GM19328 (cell line): ENCODE data around the gene SCT.
"Not testable (repeated sequence)": the region's sequence is repeated elsewhere in the genome, so short reads cannot be mapped to it uniquely, and the experiment has no call there.

Experiments used
- ATAC-seq: cut with Tn5 transposase; IDR thresholded peaks from one replicate; pipeline ENCODE4 v1.9.1; 2021; ENCODE audit warnings: mild to moderate bottlenecking, moderate library complexity; ENCODE audit not compliant: unreplicated experiment

SCT gene, protein sequence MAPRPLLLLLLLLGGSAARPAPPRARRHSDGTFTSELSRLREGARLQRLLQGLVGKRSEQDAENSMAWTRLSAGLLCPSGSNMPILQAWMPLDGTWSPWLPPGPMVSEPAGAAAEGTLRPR

DNA sequence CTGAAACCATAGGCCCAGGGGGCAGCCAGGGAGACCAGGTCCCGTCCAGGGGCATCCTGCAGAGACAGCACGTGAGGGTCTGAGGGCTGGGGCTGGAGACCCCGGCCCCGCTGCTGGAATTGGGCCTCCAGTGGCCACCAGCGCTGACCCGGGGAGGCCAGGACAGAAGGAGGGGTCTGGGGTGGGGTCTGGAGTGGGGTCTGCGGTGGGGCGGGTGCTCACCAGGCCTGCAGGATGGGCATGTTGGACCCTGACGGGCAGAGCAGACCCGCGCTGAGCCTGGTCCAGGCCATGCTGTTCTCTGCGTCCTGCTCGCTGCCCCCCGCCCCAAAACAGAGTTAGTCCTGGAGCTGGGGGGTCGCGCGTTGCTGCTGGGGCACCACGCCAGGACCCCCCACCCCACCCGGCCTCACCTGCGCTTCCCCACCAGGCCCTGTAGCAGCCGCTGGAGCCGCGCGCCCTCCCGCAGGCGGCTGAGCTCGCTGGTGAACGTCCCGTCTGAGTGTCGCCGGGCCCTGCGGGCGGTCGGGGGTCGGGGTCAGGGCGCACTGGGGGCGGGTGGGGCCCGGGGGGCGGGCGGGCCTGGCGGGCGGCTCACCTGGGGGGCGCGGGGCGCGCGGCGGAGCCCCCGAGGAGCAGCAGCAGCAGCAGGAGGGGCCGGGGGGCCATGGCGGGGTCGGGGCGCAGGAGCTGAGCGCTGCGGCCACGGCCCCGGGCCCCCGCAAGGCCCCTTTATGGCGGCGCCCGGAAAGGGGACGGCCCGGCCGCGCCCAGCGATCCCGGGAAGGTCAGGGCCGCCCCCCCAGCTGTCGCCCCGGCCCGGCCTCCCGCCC, at the start of gene SCT:
Gene SCT (minus strand): TSS at position 707 of the 833 bp plus-strand sequence. CDS start 38 bp downstream, at position 669.
- no peak for ATAC-seq

DNA sequence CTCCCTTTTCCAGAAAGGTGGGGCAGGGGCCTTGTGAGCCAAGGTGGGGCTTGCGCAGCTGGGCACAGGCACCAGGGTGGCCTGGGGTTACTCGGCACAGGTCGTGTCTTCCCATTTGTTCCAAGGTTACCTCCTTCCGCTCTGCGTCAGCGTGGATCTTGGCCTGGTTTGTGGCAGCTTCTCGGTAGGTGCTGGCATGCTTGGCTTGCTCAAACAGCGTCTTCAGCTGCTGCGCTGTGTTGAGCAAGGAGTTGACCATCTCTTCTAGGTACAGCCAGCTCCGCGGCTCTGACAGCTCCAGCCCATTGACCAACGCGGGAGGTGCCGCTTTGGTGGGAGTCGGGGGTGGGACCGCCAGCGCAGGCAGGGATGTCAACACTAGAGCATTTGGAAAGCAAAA, 47.4 kb upstream of the SCT start:
- no peak for ATAC-seq

GRCh38 chr11:673866-674265, 46.9 kb upstream of the SCT start:
- ATAC-seq = no peak

GRCh38 chr11:665704-666281, 38.8 kb upstream of the SCT start:
- ATAC-seq = no peak

- ATAC-seq = no peak
Observed at GRCh38 chr11:665062-665703, 38.2 kb upstream of the SCT start.

- ATAC-seq = no peak
Observed at GRCh38 chr11:662689-663274, 35.8 kb upstream of the SCT start.

DNA sequence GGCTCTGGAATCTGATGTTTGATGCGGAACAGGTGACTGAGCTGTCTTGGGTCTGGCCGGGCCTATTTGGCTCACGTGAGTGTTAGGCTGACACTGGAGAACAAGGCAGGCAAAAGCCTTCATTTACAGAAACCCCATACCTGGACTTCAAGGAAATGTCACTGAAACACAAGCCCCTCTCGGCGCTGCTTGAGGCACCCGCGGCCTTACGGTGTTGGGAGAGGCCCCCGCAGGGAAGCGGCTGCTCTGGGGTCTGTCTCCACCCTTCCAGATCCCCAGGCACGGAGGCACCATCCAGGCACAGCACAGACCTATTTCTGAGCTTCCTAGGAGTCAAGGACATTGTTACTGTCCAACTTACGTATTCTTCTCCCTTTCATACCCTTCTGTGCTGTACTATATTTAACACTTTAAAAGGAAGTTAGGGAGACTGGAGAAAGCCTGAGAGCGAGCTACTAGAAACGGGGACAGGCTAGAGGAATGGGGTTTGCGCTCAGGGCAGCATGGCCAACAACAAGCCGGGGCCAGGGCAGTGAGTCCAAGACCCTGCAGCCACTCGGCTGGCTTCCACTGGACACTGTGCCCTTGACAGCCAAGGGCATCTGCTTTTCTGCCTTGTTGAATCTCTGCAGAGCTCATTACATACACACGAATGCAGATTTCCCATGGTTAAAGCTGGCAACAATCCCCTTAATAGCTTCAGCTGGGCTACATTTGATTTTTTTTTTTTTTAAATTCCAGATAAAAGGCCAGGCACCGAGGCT, 33.9 kb upstream of the SCT start:
- ATAC-seq = no peak

GRCh38 chr11:660281-660680, 33.3 kb upstream of the SCT start:
- no peak for ATAC-seq

DNA sequence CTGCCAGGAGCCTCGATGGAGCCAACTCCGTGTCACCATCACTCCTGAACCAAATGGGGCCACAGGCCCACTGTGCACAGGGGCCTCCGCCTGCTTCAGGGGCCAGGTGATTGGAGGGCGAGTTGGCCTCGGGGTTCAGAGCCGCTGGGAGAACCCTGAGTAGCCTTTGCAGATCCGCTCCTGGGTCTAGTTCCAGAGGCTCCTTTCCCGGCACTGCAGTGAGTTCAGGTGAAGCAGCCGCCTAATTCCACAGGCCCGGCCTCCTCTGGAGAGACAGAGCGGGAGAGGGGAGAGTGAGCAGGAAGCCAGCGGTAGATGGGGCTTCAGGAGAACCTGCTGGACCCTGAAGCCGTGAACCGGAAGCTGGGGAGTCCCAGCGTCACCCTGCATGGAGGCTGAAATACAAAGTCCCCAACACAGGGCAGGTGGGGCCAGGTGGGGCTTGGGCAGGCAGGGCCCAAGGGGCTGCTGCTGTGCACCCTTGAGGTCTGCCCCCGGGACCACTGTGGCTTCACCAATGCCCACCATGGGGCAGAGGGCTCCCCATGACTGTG, 32.6 kb upstream of the SCT start:
- no peak for ATAC-seq

- ATAC-seq = no peak
Observed at GRCh38 chr11:657691-658126, 30.7 kb upstream of the SCT start.

GRCh38 chr11:656866-657265, 29.9 kb upstream of the SCT start:
- no peak for ATAC-seq

DNA sequence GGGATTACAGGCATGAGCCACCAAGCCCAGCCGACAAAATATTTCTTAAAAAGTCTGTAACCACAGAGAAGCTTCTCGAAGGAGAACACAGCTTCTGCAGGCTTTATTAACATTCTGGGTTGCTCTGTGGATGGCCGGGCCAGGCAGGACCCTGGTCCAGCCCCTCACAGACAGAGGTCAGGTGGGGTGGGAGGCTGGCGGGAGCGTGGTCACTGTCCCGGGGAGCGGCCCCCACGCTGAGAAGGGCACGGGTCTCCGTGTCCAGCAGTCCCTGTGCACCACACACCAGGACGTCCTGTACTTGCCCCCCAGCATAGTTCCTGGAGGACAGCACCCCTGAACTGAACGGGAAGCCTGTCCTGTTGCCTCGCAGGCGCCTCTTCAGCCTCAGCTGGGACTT, 29.4 kb upstream of the SCT start:
- no peak for ATAC-seq

- no peak for ATAC-seq
Observed at GRCh38 chr11:655036-655726, 28.2 kb upstream of the SCT start.

- ATAC-seq = not testable (repeated sequence)
Observed at GRCh38 chr11:654444-654843, 27.5 kb upstream of the SCT start.

GRCh38 chr11:653837-654236, 26.9 kb upstream of the SCT start:
- no peak for ATAC-seq

DNA sequence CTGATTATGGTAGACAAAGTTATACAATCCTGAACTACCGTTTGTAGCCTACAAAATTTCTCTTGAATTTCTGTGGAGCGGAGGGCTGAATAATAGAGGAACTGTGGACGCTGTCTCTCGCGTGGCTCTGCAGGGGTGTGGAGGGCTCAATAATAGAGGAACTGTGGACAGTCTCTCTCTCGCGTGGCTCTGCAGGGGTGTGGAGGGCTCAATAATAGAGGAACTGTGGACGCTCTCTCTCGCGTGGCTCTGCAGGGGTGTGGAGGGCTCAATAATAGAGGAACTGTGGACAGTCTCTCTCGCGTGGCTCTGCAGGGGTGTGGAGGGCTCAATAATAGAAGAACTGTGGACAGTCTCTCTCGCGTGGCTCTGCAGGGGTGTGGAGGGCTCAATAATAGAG, 26.2 kb upstream of the SCT start:
- ATAC-seq = not testable (repeated sequence)

DNA sequence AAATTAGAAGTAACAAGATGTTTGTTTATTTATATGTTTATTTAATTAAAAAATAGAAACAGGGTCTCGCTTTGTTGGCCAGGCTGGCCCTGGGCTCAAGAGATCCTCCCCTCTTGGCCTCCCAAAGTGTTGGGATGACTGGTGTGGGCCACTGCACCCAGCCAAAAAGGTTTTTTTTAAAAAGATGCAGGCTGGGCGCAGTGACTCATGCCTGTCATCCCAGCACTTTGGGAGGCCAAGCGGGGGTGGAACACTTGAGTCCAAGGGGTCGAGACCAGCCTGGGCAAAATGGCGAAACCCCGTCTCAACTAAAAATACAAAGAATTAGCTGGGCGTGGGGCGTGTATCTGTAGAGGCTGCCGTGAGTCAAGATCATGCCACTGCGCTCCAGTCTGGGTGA, 23.5 kb upstream of the SCT start:
- ATAC-seq = no peak

DNA sequence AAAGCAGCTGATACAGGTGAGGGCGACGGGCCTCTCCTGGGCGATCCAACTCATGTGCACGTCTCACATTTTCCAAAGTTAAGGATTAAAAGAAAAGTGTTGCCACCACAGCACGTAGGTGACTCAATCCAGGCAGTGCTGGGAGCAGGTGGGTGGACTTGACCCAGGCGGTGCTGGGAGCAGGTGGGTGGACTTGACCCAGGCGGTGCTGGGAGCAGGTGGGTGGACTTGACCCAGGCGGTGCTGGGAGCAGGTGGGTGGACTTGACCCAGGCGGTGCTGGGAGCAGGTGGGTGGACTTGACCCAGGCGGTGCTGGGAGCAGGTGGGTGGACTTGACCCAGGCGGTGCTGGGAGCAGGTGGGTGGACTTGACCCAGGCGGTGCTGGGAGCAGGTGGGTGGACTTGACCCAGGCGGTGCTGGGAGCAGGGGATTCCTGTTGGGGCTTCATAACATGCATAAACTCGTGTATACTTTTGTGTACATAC, 20.7 kb upstream of the SCT start:
- ATAC-seq = not testable (repeated sequence)

GRCh38 chr11:646214-646613, 19.2 kb upstream of the SCT start:
- no peak for ATAC-seq

DNA sequence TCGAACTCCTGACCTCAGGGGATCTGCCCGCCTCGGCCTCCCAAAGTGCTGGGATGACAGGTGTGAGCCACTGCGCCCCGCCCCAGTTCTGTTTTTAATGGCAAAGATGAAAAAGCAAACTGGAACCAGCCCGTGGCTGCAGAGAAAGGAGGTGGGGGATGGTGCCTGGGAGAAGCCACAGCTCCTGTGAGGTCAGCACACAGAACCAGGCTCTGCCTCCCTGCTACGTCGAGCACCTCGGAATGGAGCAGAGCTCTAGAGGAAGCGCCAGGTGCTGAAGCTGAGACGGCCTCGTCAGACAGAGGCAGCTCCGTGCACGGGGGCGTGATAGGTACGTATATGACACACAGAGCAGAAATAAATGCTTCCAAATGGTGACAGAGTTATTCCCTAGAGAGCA, 18.6 kb upstream of the SCT start:
- ATAC-seq = no peak
